ENCODE results near the gene CYFIP1. TPM values are rescaled to one million over a fixed set of nuclear protein-coding genes. Genes with fewer than 3 reads are reported as not detected.
"Not testable (repeated sequence)": the region's sequence is repeated elsewhere in the genome, so short reads cannot be mapped to it uniquely, and the experiment has no call there.

The CYFIP1 gene
- total RNA-seq = 28.8 TPM
- long read RNA-seq, full-length matches to known transcripts = 24 of 41 reads
- long read RNA-seq, partial matches to known transcripts = 14 of 41 reads
- long read RNA-seq, other reads (novel, unspliced or antisense) = 3 of 41 reads

GRCh38 chr15:22980189-22981050 lies at the start of gene CYFIP1:
CYFIP1 (minus strand) TSS chr15:22980368; CDS start chr15:22947285, 33,083 bp downstream.
- ATAC-seq (ENCODE audit: poor library complexity) (peak; percentile 97), DNase-seq (peak; percentile 91)
- intact Hi-C loops (cut with DNase I) = loop anchor here (2.0 kb wide), 1 partner anchor 32 kb away; no protein-coding TSS in a partner anchor

DNA sequence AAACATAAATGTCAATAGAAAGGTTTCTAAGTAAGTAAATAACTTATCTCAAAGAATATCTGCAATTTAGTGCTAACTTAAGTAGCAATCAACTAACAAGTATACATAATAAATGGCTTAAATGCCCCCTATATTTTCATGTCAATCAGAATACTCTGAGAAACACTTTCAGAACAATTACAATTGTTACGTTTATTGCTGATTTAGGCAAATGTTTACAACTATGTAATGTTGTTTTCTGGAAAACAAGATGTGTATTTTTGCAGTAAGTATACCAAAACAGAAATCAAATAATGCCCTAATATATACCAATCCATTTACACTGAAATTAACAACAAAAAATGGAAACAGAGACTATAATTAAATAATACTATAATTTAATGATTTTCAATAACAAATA lies 46.0 kb upstream of the CYFIP1 start:
- intact Hi-C loops (cut with DNase I) = no loop called here
- no peak for ATAC-seq (ENCODE audit: poor library complexity)
- no peak for DNase-seq

DNA sequence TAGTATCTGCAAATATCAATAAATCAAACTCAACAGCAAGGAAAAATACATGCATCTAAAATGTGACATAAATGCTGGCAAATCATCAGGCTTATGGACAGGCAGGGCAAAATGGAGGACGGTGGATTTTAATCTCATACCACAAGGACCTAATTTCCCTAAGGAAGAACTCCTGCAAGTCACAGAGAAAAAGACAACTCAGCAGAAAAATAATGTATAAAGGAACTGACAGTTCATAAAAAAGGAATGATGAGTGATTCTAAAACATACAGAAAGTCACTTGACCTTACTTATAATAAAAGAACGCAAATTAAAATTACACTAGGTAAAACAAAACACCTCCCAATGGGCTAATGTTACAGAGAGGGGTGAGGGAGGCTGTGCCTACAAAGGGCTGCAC lies 42.0 kb upstream of the CYFIP1 start:
- ATAC-seq (ENCODE audit: poor library complexity) (no peak), DNase-seq (no peak)
- intact Hi-C loops (cut with DNase I) = no loop called here

- DNase-seq (no peak), ATAC-seq (ENCODE audit: poor library complexity) (no peak)
- intact Hi-C loops (cut with DNase I) = no loop called here
Measured at GRCh38 chr15:23014394-23015000, 34.3 kb upstream of the CYFIP1 start.

- intact Hi-C loops (cut with DNase I) = no loop called here
- DNase-seq = no peak
- ATAC-seq (ENCODE audit: poor library complexity) = no peak
Measured at GRCh38 chr15:23013681-23014080, 33.5 kb upstream of the CYFIP1 start.

DNA sequence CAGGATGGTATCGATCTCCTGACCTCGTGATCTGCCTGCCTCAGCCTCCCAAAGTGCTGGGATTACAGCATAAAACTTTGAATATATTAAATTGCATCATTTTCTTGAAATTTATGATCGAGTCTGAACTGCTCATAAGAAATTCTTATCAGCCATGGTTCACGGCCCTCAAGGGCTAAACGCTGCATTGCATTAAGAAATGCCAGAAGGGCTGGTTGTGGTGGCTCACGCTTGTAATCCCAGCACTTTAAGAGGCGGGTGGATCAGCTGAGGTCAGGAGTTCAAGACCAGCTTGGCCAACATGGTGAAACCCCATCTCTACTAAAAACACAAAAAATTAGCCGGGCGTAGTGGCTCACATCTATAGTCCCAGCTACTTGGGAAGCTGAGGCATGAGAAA lies 32.4 kb upstream of the CYFIP1 start:
- DNase-seq; intact Hi-C loops (cut with DNase I); ATAC-seq (ENCODE audit: poor library complexity): not testable (repeated sequence)

DNA sequence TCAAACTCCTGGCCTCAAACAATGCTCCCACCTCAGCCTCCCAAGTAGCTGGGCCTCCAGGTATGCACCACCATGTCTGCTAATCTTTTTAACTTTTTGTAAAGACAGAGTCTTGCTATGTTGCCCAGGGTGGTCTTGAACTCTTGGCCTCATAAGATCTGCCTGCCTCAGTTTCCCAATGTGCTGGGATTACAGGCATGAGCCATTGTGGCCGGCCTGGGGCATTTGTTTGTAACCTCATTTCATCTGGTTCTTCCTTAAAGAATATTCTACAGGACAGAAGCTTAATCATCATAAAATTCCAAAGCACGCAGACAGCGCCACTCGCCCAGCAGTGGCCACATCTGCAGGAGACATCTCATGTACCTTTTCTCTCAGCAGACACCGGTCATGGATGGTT lies 23.6 kb upstream of the CYFIP1 start:
- intact Hi-C loops (cut with DNase I) = no loop called here
- ATAC-seq (ENCODE audit: poor library complexity) (no peak), DNase-seq (no peak)

DNA sequence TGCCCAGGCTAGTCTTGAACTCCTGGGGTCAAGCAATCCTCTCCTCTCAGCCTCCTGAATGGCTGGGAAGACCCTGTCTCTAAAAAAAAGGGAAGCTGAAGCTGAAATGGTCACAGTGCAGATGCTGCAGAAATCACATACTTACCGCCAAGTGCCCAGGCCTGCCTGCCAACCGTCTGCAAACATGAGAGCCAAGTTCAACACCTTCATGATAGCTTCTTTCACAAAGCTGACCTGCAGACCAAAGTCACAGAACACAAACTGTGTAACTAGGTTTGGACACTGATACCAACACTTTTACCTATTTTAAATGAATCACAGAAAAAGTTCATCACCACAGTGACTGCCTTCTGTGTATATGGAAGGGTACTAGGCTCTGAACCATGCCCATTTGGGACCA lies 22.8 kb upstream of the CYFIP1 start:
- ATAC-seq (ENCODE audit: poor library complexity) (peak; percentile 79), DNase-seq (no peak)
- intact Hi-C loops (cut with DNase I) = no loop called here

DNA sequence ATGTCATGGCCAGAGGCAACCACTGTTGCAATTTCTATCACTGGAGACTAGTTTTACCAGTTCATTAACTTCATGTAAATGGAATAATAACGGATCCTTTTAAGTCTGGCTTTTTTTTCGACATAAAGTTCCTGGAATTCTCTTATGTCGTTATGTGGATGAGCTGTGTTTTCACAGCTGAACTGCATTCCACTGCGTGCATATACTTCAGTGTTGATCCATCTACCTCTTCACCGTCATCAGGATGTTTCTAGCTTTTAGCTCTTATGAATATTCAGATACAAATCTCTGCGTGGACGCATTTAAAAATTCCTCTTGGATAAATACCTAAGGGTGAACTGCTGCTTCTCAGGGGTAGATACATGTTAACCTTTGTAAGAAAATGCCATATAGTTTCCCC lies 15.6 kb upstream of the CYFIP1 start:
- intact Hi-C loops (cut with DNase I) = no loop called here
- DNase-seq (no peak), ATAC-seq (ENCODE audit: poor library complexity) (no peak)

- no peak for DNase-seq
- no peak for ATAC-seq (ENCODE audit: poor library complexity)
- intact Hi-C loops (cut with DNase I) = no loop called here
Measured at GRCh38 chr15:22992024-22992326, 11.8 kb upstream of the CYFIP1 start.

GRCh38 chr15:22989576-22990477 lies 9.7 kb upstream of the CYFIP1 start:
- no peak for DNase-seq
- no peak for ATAC-seq (ENCODE audit: poor library complexity)
- intact Hi-C loops (cut with DNase I) = no loop called here

- no peak for ATAC-seq (ENCODE audit: poor library complexity)
- intact Hi-C loops (cut with DNase I) = no loop called here
- no peak for DNase-seq
Measured at GRCh38 chr15:22988811-22989210, 8.6 kb upstream of the CYFIP1 start.

- not testable (repeated sequence) for ATAC-seq (ENCODE audit: poor library complexity)
- intact Hi-C loops (cut with DNase I) = loop anchor here (2.0 kb wide), 1 partner anchor 33 kb away; no protein-coding TSS in a partner anchor
Measured at GRCh38 chr15:22981931-22982330, 1.8 kb upstream of the CYFIP1 start.

DNA sequence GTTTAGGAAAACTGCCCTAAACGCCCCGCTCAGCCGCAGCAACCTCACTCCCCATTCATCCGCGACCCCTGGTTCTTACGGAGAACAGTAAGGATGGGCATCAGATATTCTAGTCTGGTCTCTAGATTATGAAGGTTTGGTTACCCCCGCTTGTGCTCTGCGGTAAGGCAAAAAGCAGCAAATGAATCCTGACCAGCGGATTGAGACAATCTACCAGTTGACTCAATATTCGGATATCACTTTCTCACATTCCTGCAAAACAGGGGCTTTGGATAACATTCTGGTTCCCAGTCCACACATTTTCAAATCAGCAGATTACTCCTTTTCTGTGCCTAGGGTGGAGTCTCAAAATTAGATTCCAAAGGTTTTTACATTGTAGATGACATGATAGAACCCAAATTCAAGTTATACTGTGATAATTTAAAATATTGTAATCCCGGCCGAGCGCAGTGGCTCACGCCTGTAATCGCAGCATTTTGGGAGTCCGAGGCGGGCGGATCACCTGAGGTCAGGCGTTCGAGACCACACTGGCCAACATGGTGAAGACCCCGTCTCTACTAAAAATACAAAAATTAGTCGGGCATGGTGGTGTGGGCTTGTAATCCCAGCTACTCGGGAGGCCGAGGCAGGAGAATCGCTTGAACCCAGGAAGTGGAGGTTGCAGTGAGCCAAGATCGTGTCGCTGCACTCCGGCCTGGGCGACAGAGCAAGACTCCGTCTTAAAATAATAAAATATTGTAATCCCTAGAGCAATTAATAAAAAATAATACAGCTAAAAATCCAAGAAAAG lies 1.1 kb upstream of the CYFIP1 start:
- no peak for ATAC-seq (ENCODE audit: poor library complexity)
- no peak for DNase-seq
- intact Hi-C loops (cut with DNase I) = loop anchor here (2.0 kb wide), 1 partner anchor 32 kb away; no protein-coding TSS in a partner anchor

More at GRCh38 chr15:22981931-22982330, 1.8 kb upstream of the CYFIP1 start:
- DNase-seq = not testable (repeated sequence)

DNA sequence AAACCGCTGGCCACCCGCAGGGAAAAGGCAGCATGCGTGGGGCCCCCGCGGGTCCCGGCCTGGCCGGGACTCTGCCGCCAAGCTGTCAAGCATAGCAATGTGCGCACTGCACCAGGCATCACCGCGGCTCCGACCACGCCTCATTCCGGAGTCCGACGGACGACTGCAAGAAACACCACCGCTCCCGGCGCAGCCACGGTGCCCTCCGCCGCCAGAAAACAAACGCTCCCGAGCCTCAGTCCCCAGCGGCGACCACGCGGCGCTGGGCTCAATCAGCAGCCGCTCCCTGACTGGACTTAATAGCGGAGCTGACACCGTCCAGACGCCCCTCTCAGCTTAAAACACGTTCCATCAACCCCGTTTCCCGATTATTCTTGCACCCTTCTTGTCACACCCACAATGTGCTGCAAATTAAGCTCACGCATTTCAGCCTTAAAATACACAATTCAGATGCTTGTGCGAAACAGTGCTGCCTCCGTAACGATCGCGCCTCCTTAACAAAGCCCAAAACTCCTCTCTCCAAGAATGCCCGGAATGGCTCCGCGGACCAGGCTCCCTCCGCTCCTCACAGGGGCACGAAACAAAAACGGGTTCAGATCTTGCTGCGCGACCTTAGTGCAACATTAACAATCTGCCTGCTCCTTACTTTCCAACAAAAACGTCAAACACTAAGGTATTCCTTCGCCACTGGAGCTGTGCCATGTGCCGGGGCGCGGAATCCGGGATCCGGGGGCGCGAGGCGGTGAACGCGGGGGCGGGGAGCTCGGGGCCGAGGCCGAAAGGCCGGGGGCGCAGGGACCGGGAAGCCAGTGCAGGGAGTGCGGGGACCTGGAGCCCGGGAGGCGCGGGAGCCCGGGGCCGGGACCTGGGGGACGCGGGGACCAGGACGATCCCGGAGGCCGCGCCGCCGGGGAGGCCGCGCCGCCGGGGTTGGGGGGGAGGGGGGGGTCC lies 655 bp downstream of the CYFIP1 start:
- ATAC-seq (ENCODE audit: poor library complexity) (peak; percentile 54), DNase-seq (peak; percentile 73)
- intact Hi-C loops (cut with DNase I) = loop anchor here (2.0 kb wide), 1 partner anchor 31 kb away; no protein-coding TSS in a partner anchor

- ATAC-seq (ENCODE audit: poor library complexity) (peak; percentile 4), DNase-seq (peak; percentile 54)
- intact Hi-C loops (cut with DNase I) = no loop called here
Measured at GRCh38 chr15:22978691-22979237, 1.4 kb downstream of the CYFIP1 start.

- ATAC-seq (ENCODE audit: poor library complexity) = peak; percentile 51
- intact Hi-C loops (cut with DNase I) = no loop called here
- DNase-seq = no peak
Measured at GRCh38 chr15:22974745-22975144, 5.4 kb downstream of the CYFIP1 start.
